ENCODE results near the gene ANKRD12.
A peak's percentile ranks its signal among the peaks of the same experiment; 100 is the strongest.

The ANKRD12 gene

GRCh38 chr18:9233771-9234440 is 97.3 kb downstream of the ANKRD12 start:
- peaks cover 9% of the 10 kb centered on the region for H3K36me3 ChIP-seq (ENCODE audit: control insufficient read depth, insufficient read depth, low read length)
- no peak for TF ChIP-seq CTCF (IDR thresholded peaks at IDR 0.05; ENCODE audit: insufficient read depth, low read length, poor library complexity, severe bottlenecking)
- no peak for DNase-seq (ENCODE audit: extremely low read depth, insufficient read length)
- H3K4me3 ChIP-seq (replicated peaks; ENCODE audit: low read depth, low read length): no peak overlapping the region
- no peaks in the 10 kb centered on the region for H3K27me3 ChIP-seq (replicated peaks; ENCODE audit: control insufficient read depth, insufficient read depth, low read length)

DNA sequence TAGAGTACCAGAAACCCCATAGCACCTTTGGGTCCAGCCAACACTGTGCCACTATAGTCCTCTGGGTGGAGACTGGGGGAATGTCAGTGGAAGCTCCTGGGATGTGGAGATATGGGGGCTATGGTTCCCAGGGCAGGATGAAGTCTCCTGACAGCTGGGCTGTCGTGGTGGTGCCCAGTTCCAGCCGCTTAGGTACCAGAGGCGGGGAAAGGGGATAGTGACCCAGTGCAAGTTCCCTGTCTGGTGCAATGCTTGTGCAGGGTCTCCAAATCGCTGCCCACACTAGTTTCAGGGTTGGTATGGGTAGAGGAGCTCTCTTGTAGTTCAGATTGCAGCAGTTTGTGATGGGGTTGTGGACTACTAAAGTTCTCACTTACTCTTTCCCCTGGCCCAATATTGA is 97.9 kb downstream of the ANKRD12 start:
- H3K27me3 ChIP-seq (replicated peaks; ENCODE audit: control insufficient read depth, insufficient read depth, low read length): no peaks in the 10 kb centered on the region
- TF ChIP-seq CTCF (IDR thresholded peaks at IDR 0.05; ENCODE audit: insufficient read depth, low read length, poor library complexity, severe bottlenecking): no peak
- no peak for DNase-seq (ENCODE audit: extremely low read depth, insufficient read length)
- no peak overlapping the region for H3K4me3 ChIP-seq (replicated peaks; ENCODE audit: low read depth, low read length)
- H3K36me3 ChIP-seq (ENCODE audit: control insufficient read depth, insufficient read depth, low read length): peaks cover 9% of the 10 kb centered on the region

DNA sequence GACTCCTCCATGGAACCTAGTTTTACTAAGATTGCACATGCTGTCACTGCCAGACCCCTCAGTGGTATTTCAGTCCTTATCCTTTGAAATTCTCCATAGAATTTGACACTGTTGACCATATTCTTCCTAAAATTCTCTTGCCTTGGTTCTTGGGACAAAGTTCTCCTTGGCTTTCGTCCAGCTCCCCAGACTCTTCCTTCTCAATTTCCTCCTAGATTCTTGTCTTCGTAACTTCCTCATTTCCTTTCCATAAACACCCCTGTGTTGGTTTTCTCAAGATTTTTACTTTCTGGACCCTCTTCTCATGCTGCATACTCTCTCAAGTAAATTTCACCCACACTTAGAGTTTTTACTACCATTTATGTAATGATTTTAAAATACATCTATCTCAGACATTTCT is 101.4 kb downstream of the ANKRD12 start:
- no peaks in the 10 kb centered on the region for H3K27me3 ChIP-seq (replicated peaks; ENCODE audit: control insufficient read depth, insufficient read depth, low read length)
- no peak for DNase-seq (ENCODE audit: extremely low read depth, insufficient read length)
- TF ChIP-seq CTCF (IDR thresholded peaks at IDR 0.05; ENCODE audit: insufficient read depth, low read length, poor library complexity, severe bottlenecking): no peak
- no peak overlapping the region for H3K4me3 ChIP-seq (replicated peaks; ENCODE audit: low read depth, low read length)
- peaks cover 9% of the 10 kb centered on the region for H3K36me3 ChIP-seq (ENCODE audit: control insufficient read depth, insufficient read depth, low read length)

DNA sequence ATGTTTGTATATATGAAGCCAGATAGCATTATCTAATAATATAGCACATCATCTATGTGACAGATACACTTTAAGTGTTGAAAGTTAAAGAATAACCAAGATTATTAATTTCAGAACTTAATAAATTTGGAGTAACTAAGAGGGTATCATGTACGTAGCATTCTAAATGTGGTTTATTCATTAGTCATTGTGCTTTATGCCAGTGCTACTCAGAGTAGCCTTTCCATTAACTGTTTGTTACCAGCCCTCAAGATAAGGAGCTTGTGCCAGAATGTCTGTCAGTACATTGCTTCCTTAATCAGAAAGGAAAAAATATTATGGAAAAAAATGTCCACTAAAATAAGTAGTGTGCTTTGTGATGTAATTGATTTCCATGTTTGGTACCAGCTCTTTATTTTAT is 103.1 kb downstream of the ANKRD12 start:
- no peak for TF ChIP-seq CTCF (IDR thresholded peaks at IDR 0.05; ENCODE audit: insufficient read depth, low read length, poor library complexity, severe bottlenecking)
- Histone ChIP-seq H3K4me3 (replicated peaks; ENCODE audit: low read depth, low read length) (no peak overlapping the region), H3K27me3 (replicated peaks; ENCODE audit: control insufficient read depth, insufficient read depth, low read length) (no peaks in the 10 kb centered on the region), H3K36me3 (ENCODE audit: control insufficient read depth, insufficient read depth, low read length) (peaks cover 1% of the 10 kb centered on the region; the same call in 1 of the 2 replicates)
- DNase-seq (ENCODE audit: extremely low read depth, insufficient read length): no peak

GRCh38 chr18:9240270-9240669 is 103.7 kb downstream of the ANKRD12 start:
- TF ChIP-seq CTCF (IDR thresholded peaks at IDR 0.05; ENCODE audit: insufficient read depth, low read length, poor library complexity, severe bottlenecking): no peak
- no peak overlapping the region for H3K4me3 ChIP-seq (replicated peaks; ENCODE audit: low read depth, low read length)
- H3K36me3 ChIP-seq (ENCODE audit: control insufficient read depth, insufficient read depth, low read length): no peaks in the 10 kb centered on the region
- H3K27me3 ChIP-seq (replicated peaks; ENCODE audit: control insufficient read depth, insufficient read depth, low read length): no peaks in the 10 kb centered on the region
- DNase-seq (ENCODE audit: extremely low read depth, insufficient read length): peak; percentile 14

DNA sequence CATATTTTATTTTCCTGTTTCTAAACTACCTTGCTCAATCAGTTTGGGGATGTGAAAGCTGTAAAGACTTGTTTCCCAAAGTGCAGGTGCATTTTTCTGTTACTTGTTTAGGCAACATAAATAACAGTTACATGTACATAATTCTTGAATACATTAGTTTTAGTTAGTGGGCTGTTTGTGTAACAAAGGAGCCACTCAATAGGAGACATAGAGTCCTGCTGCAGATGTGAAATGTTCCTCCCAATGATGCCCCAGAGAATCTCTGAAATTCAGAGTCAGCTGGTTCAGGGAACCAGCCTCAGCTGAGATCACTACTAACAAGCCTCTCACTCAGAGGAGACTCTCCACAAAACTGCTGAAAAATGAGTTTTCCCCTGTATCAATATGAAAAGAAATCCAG is 106.4 kb downstream of the ANKRD12 start:
- no peak overlapping the region for H3K4me3 ChIP-seq (replicated peaks; ENCODE audit: low read depth, low read length)
- no peak for TF ChIP-seq CTCF (IDR thresholded peaks at IDR 0.05; ENCODE audit: insufficient read depth, low read length, poor library complexity, severe bottlenecking)
- DNase-seq (ENCODE audit: extremely low read depth, insufficient read length): no peak
- H3K36me3 ChIP-seq (ENCODE audit: control insufficient read depth, insufficient read depth, low read length): no peaks in the 10 kb centered on the region
- no peaks in the 10 kb centered on the region for H3K27me3 ChIP-seq (replicated peaks; ENCODE audit: control insufficient read depth, insufficient read depth, low read length)
